NCI-H510A (cell line): ENCODE measurements around the gene DHRS7C.

ENCODE experiments used
- DNase-seq: peaks from one replicate; lab custom pipeline; 2025; lab: John Stamatoyannopoulos, UW

DHRS7C gene

GRCh38 chr17:9765322-9765721 is 26.1 kb downstream of the DHRS7C start:
- DNase-seq: no peak

DNA sequence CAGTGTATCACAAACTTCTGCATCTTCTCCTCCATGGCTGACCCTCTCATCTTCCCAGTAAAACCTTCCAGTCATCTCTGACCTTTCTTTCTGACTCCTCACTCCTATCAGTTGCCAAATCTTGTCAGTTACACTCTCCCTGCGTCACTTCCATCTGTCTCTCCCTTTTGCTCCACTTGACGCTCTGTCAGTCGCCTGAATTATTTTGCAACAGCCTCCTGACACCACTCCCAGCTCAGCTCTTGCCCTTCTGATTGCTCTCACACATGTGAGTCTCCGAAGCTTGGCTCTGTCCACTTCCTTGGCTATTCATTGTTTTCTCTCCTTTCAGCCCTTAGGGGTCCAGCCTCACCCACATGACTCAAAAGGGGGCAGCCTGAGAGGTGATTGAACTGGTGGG is 27.7 kb downstream of the DHRS7C start:
- no peak for DNase-seq

GRCh38 chr17:9760266-9760665 is 31.1 kb downstream of the DHRS7C start:
- no peak for DNase-seq

DNA sequence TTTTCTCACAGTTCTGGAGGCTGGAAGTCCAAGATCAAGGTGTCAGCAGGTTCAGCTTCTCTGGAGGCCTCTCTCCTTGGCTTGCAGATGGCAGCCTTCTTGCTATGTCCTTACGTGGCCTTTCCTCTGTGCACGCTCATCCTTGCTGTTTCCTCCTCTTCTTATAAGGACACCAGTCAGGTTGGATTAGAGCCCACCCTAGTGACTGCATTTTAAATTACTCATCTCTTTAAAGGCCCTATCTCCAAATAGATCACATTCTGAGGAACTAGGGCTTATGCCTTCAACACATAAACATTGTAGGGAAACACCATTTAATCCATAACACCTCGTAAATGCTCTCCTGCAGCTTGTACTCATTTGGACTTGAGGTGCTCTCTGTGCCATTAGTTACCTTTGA is 36.3 kb downstream of the DHRS7C start:
- no peak for DNase-seq

GRCh38 chr17:9750524-9750923 is 40.9 kb downstream of the DHRS7C start:
- no peak for DNase-seq

DNA sequence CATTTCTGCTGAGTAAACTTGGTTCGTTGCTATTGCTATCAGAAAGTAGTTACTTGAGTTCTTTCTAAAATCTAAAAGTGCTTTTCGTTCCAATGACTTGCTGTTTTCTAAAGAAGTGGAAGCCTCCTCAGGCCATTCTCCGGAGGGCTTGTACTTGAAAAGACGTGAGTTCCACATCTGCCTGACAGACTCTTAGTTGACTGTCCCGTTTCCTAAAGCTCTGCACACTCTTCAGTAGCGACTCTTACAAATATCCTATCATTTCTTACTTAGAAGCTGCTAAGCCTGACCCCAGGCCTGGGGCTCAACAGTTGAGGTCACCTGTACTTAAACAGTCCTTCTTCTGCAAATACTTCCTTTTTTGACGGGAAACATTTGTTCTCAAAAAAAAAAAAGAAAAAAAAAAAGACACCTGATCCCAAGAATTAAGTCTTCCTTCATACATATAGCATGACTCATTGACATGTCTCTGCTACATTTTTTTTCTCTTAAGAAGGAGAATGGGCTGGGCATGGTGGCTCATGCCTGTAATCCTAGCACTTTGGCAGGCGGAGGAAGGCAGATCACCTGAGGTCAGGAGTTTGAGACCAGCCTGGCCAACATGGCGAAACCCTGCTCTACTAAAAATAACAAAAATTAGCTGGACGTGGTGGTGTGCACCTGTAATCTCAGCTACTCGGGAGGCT is 61.5 kb downstream of the DHRS7C start:
- DNase-seq: no peak

DNA sequence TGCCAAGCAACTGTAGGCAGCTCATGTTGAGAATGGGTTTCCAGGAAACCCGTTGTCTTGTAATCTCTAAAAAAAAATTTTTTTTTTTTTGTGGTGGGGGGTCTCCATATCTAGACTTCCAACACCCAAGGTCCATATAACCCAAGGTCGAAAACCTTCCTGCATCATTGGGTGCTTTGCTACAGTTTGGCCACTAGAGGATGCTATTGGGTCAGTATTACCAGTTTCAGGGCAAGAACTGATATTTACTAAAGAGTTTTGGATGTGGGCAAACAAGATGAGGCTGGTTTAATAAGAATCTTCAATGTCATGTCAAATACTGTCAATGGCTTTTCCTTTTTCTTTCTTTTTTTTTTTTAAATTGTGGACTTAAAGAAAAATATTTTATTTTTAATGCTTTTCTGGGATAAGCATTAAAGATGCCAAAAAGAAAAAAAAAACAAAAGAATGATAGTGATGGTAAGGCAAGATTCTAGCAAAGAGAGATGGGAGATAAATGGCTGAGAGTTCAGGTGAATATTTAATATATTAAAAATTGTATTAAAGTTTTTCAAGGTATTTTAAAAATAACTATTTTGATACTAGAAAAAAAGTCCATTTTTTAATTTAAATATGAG is 62.2 kb downstream of the DHRS7C start:
- DNase-seq: no peak

DNA sequence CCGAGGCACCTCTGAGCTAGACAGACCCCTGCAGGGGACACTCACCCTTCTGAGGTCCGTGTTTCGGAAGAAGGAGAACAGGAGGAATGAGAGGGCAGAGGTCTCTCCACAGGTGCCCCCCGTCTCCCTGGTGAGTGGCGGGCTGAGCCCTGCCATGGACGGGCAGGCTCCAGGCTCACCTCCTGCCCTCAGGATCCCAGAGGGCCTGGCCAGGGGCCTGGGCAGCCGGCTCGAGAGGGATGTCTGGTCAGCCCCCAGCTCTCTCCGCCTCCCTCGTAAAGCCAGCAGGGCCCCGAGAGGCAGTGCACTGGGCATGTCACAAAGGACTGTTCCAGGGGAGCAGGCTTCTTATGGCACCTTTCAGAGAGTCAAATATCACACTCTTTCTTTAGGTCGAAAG is 62.8 kb downstream of the DHRS7C start:
- DNase-seq: no peak

GRCh38 chr17:9728005-9728404 is 63.4 kb downstream of the DHRS7C start:
- no peak for DNase-seq

DNA sequence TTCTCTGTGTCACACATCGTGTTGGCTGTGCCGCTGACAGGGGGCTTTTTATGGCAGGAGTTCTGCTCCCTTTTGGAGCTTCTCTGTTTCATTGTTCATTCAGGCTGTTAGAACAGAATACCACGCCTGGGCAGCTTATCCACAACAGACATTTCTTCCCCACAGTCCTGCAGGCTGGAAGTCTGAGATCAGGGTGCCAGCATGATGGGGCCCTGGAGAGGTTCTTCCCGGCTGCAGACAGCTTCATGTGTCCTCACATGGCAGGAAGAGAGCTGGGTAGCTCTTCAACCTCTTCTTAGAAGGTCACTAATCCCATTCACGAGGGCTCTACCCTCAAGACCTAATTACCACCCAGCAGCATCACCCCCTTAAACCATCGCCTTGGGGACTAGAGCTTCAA is 65.1 kb downstream of the DHRS7C start:
- no peak for DNase-seq

- DNase-seq: no peak
Observed at GRCh38 chr17:9725575-9725974, 65.8 kb downstream of the DHRS7C start.
